ENCODE measurements around the gene CAMK2D.

DNA sequence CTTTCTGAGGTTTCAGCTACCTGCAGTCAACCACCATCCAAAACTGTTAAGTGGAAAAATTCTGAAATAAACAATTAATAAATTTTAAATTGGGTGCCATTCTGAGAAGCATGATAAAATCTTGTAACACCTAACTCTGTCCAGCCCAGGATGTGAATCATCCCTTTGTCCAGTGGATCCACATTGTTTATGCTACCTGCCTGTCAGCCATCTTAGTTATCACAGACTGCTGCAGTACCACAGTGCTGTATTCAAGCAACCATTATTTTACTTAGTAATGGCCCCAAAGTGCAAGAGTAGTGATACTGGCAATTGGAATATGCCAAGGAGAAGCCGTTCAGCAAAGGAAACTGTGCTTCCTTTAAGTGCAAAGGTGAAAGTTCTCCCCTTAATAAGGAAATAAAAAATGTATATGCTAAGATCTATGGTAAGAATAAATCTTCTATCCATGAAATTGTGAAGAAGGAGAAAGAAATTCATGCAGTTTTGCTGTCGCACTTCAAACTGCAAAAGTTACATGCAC is 20.6 kb downstream of the CAMK2D start:
- TF ChIP-seq, protein P1, sequence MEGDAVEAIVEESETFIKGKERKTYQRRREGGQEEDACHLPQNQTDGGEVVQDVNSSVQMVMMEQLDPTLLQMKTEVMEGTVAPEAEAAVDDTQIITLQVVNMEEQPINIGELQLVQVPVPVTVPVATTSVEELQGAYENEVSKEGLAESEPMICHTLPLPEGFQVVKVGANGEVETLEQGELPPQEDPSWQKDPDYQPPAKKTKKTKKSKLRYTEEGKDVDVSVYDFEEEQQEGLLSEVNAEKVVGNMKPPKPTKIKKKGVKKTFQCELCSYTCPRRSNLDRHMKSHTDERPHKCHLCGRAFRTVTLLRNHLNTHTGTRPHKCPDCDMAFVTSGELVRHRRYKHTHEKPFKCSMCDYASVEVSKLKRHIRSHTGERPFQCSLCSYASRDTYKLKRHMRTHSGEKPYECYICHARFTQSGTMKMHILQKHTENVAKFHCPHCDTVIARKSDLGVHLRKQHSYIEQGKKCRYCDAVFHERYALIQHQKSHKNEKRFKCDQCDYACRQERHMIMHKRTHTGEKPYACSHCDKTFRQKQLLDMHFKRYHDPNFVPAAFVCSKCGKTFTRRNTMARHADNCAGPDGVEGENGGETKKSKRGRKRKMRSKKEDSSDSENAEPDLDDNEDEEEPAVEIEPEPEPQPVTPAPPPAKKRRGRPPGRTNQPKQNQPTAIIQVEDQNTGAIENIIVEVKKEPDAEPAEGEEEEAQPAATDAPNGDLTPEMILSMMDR (IDR thresholded peaks at IDR 0.05), result no peak
- no peak for TF ChIP-seq POLR2AphosphoS5 (IDR thresholded peaks at IDR 0.05; ENCODE audit: insufficient read depth in 1 of 2, low read depth in 1 of 2)
- no peak for TF ChIP-seq POLR2A (IDR thresholded peaks at IDR 0.05)
